ENCODE results near the gene SLC17A8.

DNA sequence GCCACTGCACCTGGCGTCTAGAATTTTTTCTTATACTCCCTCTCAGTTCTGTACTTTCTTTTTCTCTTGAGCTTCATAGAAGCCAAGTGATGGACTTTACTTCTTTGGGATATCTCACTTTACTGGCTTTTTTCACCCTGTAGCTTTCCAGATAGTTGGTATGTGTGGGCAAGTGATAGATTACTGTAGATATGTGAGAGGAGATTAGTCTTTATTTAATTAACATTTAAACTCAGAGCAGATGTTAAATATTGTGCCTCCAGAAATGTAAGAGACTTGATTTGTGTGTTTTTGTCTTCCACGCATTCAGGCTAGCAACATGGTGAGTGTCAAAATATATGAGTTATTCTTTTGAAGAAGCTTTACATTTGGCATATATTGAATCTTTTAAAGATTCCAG, 39.5 kb upstream of the SLC17A8 start:
- TF ChIP-seq SIN3A (IDR thresholded peaks at IDR 0.05; ENCODE audit: borderline replicate concordance, insufficient read depth, low read depth, low read length) (no peak), CTCF (IDR thresholded peaks at IDR 0.05) (no peak)
